ENCODE results near the gene TUSC2. TPM values are rescaled to one million over a fixed set of nuclear protein-coding genes. Genes with fewer than 3 reads are reported as not detected.

TUSC2 gene
- total and polyA plus RNA-seq, 10 of the 15 experiments (the other 5 are each of a cell fraction or from before 2014, with no cell fraction given): 4.0 to 73.8 (median 34.3) TPM

DNA sequence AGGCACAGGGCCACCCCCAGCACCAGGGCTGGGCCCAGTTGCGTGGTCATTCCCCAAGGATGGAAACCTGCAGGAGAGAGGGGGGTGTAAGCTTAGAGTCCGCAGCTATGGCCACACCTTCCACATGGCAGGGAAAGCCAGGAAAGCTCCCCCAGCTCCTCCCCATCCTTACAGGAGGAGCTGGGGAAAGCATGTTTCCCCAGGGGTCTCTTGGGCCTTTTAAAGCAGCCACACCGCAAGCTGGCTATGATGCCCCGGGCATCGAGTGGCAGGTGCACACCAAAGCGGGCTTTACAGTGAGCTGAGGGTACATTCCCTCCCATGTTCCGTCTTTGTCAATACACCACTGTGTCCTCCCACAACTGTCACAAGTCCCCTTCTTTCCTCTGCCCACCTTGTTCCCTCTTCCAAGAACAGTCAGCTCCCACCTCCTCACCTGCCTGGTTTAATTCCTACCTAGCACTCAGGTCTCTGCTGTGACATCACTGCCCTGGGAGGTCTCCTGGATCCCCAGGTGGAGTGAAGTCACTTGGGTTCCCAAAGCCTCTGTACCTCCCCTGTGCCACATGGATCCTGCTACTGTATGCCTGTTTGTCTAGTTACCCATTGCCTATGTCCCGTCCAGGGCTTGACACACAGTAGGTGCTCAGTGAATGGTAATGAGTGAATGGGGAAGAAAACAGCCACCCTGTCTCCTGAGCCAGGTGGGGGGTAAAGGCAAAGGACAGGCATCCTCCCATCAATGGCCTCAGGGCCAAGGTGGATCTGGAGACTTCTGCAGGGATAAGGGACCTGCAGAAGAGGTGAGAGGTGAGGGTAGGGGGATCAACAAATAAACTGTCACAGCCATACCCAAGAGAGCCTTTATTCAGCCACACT lies 32.2 kb downstream of the TUSC2 start (continued):
- no peak for TF ChIP-seq E4F1 (IDR thresholded peaks at IDR 0.05; ENCODE audit: borderline replicate concordance, partially characterized antibody)

- ChIA-PET CTCF (interaction anchor here (0.6 kb wide), 1 partner anchor 68 kb away, joined by 3 read pairs; no protein-coding TSS in a partner anchor), SMC1A (ENCODE audit: uncharacterized antibody, unreplicated experiment) (no interaction called here), RAD21 (ENCODE audit: unreplicated experiment) (no interaction called here), POLR2A (interaction anchor here (1.1 kb wide), 1 partner anchor 43 kb away, joined by 3 read pairs; no protein-coding TSS in a partner anchor)
- Histone ChIP-seq H2AFZ (ENCODE audit: control insufficient read depth, low read depth, low read length) (no peak overlapping the region), H3K4me1 (ENCODE audit: control insufficient read depth, insufficient read depth, low read length) (peaks cover 7% of the 10 kb centered on the region), H3K4me2 (ENCODE audit: control insufficient read depth, insufficient read depth) (no peak overlapping the region), H3K36me3 (ENCODE audit: control insufficient read depth in 2 of 2, insufficient read depth in 2 of 2, low read length in 1 of 2) (peaks cover 0 to 5% of the 10 kb centered on the region in 2 experiments; a peak in 2 of 4 replicates), H3K79me2 (ENCODE audit: control insufficient read depth, insufficient read depth, low read length) (peaks cover 21% of the 10 kb centered on the region), H4K20me1 (ENCODE audit: control insufficient read depth, insufficient read depth) (no peaks in the 10 kb centered on the region), H3K9me3 (replicated peaks; ENCODE audit: control insufficient read depth, insufficient read depth, low read length) (no peaks in the 10 kb centered on the region), H3K27ac (ENCODE audit: control insufficient read depth, insufficient read depth) (no peak overlapping the region), H3K27me3 (replicated peaks in 1 of 2; ENCODE audit: control insufficient read depth in 2 of 2, insufficient read depth in 2 of 2, low read length in 1 of 2) (no peaks in the 10 kb centered on the region), H3K9ac (ENCODE audit: control insufficient read depth, insufficient read depth, low read length) (no peak overlapping the region), H3K4me3 (no peak overlapping the region)
- intact Hi-C loops (cut with micrococcal nuclease; ENCODE audit: unreplicated experiment) (loop anchor here (5.0 kb wide), 1 partner anchor 43 kb away; no protein-coding TSS in a partner anchor), in situ Hi-C loops (cut with MboI) (no loop called here)
- WGBS (ENCODE audit: insufficient coverage, insufficient replicate concordance, low lambda C conversion rate, missing lambda C conversion rate): 87% methylated on average over 22 of the region's 22 CpGs
- BruUV-seq (replicated peaks): no TSS peak
- TF ChIP-seq EZH2 (IDR thresholded peaks at IDR 0.05; ENCODE audit: borderline replicate concordance, control insufficient read depth, low read depth, low read length) (no peak), POLR2A (IDR thresholded peaks at IDR 0.05; ENCODE audit: low read depth, low read length) (0 out of 2 replicates have a peak, but pooled peaks have one; percentile 20)
- ATAC-seq: no peak
- no peak for FAIRE-seq
- no peak for DNase-seq (ENCODE audit: low read depth, low spot score)
These were observed 33.3 kb downstream of the TUSC2 start for GRCh38 chr3:50294492-50295403.
